ENCODE data around the gene CEP44.
A peak's percentile ranks its signal among the peaks of the same experiment; 100 is the strongest.
"Not testable (repeated sequence)": the region's sequence is repeated elsewhere in the genome, so short reads cannot be mapped to it uniquely, and the experiment has no call there.

CEP44 gene

DNA sequence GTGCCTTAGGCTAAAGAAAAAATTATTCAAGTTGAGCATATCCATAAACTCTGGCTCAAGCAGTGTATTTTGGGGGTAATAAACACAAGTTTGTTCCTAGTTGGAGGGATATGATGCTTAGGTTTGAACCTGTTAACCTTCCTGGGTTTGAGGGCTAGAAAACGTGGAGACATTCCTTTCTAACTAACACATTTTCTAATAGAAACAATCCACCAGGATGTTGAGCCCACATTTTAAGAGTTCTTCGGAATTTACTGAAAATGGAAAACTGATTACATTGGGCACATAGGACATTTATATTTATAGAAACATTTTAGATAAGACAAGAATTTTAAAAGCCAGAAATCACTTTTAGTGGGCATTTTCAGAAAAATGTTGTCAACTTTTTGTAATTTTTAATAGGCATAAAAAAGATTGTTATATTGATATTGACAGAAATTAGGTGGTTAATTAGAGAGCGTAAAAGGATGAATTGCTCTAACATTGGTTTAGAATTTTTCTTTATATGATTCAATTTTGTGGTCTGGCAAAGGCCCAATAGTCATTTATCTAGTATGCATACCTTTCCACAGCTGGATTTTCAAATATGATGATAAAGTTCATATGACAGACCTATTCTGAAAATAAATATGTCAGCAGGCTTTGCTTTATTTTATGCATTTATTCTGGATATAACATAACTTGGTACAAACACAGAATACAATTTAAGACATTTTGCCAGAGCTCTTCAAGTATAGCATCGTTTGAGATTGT lies 49.2 kb downstream of the CEP44 start:
- DNase-seq = no peak

DNA sequence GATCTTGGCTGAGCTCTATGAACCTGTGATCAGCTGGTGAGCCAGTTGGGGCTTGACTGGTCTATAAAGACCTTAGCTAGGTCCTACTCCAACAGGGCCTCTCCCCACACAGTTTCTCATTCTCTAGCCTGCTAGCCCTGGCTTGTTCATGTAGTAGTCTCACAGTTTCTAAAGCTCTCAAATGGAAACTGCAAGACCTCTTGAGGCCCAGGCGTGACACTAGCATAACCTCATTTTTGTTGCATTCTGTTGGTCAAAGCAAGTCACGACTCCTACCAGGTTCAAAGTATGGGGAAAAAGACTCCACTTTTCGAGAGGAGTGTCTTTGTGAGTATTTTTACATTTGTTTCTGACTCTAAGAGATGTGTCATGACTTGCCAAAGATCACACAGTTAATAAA lies 50.9 kb downstream of the CEP44 start:
- DNase-seq = no peak

DNA sequence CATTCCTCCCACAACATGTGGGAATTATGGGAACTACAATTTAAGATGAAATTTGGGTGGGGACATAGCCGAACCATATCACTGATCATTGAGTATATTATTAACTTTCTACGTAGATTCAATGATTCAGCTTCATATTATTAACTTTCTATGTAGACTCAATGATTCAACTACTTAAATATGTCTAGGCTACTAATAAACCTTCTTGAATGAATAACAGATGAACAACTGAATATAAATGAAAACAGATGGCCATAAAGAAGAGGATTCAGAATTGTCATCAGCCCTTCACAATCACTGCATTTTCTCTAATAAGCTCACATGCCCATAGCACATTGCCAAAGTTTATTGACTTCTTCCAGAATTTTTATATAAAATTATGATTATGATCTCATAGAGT lies 57.0 kb downstream of the CEP44 start:
- DNase-seq = no peak

DNA sequence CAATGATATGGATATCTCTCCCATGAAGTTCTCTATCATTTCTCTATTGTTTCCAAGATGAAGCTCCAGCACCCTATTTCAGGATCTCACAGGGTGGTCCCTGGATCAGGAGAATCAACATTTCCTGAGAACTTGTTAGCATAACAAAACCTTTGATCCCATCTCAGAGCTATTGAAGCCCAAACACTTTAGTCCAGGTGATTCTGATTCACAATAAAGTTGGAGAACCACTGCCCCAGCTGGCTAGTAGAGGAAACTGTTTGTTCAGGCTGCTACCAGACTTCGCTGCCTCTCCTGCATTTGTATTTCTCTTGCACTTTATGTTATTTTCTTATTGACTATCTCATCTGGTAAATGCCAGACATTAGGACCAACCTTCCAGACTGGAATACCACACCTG lies 65.4 kb downstream of the CEP44 start:
- no peak for DNase-seq

DNA sequence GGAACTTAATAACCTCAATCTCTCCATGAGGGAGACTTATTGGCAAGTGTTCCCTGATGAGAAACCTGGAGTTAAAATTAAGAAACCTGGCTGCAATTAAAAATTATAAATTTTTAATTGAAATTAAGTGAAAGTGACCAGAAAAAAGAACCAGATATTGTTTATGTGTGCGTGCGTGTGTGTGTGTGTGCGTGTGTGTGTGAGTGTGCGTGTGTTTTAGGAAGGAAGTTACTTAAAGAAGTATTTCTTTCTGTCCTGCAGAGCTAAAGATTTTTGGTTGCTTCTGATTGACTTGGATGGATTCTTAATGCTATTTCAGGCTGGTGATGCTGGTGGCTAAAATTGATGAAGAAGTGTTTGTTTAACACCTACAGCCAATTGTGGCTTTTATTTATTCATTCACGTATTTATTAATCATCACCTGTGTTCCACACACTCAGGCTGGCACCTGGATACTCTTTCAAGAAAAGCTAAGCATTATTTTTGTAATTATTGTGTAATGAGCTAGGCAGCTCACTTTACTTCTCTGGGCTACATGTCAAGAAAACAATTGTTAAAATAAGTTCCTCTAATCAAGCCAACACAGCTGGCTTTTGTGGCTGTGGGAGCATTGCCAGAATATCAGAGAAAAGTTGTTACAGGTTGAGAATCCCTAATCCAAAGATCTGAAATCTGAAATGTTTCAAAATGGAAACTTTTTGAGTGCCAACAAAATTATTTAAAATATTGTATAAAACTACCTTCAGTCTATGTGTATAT lies 68.5 kb downstream of the CEP44 start:
- no peak for DNase-seq

DNA sequence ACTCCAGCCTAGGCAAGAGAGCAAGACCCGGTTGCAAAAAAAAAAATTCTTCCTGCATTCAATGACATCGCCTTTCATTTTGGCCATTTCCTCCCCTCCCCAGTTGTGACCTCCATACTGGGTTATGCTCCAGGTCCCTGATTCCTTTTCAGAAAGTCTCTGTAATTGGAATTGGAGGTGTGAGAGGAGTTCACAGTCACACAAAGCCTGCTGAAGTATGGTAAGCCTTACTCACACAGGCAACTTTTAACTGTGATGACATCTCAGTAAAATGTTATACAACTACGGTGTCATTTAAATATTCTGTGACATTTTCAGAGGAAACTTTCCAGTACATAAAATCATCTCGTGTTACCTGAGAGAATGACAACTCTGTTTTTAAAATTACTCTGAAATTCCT lies 73.6 kb downstream of the CEP44 start:
- no peak for DNase-seq

DNA sequence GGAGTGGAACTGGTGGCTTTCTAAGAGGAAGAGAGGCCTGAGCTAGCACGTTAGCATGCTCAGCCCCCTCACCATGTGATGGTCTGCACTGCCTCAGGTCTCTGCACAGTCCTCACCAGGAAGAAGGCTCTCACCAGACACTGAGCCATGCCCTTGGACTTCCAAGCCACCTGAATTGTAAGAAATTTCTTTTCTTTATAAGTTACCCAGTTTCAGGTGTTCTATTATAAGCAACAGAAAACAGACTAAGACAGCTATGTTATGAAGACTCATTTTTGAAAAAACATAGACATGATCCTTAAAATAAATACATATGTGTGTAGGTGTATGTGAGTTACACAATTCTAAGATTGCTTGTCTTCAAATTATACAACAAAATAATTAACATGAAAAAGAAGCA lies 74.7 kb downstream of the CEP44 start:
- DNase-seq = no peak

DNA sequence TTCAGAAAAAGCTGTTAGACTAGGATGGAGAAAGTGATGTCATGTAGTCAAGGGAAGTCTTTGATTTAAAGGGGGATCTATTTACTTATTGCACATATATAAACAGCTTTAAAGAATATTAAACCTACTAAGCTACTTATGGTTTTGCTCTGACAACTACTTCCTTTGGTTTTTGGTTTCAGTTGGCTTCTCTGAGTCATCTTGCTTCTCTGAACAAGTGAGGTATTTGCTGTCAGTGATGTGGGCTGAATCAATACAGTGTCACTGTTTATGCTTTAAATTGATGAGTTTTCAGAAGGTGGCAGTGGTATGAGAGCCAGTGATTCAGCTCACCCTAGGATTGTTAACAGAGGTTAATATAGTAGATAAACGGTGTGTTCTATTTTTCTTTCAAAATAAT lies 75.1 kb downstream of the CEP44 start:
- DNase-seq = no peak

DNA sequence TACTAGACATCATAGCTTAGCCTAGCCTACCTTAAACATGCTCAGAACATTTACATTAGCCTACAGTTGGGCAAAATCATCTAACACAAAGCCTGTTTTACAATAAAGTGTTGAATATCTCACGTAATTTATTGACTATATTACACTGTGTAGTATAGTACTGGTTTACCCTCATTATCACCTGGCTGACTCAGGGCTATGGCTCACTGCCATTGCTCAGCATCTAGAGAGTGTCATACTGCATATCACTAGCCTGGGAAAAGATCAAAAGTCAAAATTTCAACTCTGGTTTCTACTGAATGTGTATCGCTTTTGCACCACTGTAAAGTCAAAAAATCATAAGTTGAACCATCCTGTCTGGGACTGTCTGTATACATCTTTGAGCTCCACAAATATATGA lies 78.6 kb downstream of the CEP44 start:
- DNase-seq = no peak

DNA sequence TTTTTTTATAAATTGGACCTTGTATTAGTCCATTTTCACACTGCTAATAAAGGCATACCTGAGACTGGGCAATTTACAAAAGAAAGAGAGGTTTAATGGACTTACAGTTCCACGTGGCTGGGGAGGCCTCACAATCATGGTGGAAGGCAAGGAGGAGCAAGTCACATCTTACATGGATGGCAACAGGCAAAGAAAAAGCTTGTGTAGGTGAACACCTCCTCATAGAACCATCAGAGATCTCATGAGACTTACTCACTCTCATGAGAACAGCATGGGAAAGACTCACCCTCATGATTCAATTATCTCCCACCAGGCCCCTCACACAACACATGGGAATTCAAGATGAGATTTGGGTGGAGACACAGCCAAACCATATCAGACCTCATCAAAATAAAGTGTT lies 80.1 kb downstream of the CEP44 start:
- not testable (repeated sequence) for DNase-seq

DNA sequence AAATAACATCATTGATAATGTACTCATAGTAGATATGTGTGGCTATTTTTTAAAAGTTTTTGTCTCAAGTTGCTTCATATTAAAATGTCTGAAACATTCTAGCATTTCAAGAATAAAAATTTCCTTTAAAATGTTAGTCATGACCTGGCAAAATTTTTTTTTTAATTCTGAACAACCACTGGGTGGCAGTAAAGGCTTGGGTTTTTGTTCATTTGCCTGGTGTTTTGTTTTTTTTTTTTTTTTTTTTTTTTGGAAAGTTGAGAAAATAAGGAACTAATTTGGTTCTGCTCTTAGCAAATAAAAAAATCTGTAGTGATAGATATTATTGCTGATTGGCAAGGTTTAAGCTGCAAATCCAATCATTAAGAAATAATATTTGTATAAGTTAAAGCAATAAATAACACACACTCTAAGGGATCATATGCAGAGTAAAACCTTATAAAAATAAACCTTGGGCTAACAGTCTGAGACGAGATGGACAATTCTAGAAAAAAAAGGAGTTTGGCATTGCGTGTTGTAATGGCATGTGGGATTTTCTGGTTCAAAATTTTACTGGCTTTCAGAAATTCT lies 81.4 kb downstream of the CEP44 start:
- peak; percentile 4 for DNase-seq

DNA sequence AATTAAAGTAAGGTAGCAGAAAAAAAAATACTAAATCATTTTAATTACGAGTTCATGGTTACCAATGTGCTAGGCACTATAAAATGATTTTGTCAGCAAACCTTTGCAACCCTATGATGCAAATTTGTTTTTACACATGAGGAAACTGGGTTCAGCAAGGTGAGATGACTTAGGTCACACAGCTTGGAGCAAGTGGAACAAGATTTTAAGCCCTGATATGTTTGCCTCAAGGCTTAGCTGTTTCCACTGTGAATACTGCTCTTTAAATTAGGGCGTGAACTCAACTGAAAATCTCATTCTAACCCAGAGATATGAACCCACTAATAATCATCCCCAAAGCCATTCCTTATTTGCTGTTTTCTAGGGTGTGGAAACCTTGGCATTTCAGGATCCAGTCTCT lies 86.3 kb downstream of the CEP44 start:
- no peak for DNase-seq

DNA sequence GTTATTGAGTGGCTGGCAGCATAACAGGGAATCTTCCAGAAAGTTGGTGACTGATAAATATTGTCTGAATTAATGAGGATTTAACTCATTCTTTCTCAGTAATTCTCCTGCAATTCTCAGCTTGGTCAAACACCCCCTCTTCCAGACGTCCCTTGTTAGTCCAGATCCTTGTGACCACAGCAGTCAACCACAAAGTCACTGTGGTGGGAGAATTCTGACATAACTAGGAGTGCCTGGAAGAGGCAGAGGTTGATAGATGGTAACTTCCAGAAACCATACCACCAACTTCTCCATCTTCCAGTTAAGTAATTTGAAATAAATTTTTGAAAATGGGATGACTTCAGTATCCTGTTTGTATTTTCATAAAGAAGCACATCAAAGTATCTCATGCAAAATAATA lies 90.1 kb downstream of the CEP44 start:
- DNase-seq = no peak

DNA sequence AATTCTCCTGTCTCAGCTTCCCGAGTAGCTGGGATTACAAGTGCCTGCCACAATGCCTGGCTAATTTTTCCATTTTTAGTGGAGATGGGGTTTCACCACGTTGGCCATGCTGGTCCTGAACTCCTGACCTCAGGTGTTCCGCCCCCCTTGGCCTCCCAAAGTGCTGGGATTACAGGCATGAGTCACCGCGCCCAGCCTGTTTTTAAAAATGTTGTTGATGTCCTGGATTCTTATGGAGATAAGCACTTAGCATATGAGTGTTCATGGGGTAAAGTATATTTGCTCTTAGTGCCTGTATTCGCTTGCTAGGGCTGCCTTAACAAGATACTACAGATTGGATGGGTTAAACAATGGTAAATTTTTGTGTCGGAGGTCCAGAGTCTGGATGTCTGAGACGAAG lies 91.7 kb downstream of the CEP44 start:
- DNase-seq = no peak

DNA sequence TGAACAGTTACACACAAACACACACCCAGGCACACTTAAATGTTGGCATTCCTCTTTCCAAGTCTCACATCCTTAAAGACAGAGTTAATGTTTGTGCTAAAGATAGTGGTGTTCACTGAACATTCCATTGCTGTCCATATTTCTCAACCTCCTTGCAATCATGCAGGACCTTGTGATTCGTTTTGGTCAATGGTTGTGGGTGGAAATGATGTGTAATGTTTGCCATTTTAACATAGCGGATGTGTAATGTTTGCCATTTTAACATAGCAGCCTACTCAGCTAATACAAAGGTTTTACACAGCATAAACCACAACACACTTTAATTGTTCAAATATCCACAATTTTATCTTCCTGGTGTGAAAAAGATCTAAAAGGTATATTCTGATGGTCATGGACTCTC lies 93.9 kb downstream of the CEP44 start:
- DNase-seq = no peak

DNA sequence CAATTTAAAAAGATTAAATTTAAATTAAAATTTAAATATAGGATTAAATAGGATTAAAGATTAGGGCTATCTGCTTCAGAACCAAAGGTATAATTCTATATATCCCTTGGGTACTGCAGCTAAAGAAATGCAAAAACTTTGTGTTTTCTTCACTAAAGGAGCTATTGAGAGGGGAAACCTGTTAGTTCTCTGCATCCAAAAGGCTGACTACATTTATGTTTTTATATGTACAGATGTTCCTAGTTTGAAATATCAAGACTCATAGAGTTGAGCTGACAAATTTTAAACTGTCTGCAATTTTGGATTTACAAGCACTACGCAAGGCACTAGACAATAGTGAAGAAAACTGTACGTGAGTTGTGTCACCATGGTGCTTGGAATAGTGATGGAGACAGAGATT lies 95.2 kb downstream of the CEP44 start:
- DNase-seq = no peak

DNA sequence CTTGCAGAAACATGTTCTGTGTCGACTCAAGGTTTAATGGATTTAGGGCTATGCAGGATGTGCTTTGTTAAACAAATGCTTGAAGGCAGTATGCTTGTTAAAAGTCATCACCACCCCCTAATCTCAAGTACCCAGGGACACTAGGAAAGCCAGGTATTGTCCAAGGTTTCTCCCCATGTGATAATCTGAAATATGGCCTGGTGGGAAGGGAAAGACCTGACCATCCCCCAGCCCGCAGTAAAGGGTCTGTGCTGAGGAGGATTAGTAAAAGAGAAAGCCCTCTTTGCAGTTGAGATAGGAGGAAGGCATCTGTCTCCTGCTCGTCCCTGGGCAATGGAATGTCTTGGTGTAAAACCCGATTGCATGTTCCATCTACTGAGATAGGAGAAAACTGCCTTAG lies 96.5 kb downstream of the CEP44 start:
- not testable (repeated sequence) for DNase-seq

DNA sequence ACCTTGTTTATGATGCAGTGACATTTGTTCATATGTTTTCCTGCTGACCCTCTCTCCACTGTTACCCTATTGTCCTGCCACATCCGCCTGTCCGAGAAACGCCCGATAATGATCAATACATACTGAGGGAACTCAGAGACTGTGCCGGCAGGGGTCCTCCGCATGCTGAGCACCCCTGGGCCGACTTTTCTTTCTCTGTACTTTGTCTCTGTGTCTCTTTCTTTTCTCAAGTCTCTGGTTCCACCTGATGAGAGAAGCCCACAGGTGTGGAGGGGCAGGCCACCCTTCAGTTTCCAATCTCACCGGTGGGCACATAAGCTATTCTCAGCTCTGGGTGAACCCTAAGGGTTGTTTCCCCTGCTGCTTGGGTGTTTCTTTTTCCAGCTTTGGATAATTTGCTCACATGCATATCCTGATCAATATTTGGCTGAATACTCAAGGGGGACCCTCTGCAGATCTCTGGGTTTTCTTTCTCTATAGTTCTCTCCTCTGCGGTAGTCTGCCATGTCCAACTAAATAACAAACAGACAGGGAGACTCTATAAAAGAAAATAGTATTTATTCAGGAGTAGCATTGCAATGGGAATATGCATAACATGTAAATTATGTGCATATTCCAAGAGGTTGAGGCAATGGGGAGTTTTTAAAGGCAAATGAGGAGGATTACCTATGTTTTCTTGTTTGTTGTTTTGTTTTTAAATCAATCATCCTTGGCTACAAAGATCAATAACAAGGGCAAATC lies 97.2 kb downstream of the CEP44 start:
- no peak for DNase-seq

DNA sequence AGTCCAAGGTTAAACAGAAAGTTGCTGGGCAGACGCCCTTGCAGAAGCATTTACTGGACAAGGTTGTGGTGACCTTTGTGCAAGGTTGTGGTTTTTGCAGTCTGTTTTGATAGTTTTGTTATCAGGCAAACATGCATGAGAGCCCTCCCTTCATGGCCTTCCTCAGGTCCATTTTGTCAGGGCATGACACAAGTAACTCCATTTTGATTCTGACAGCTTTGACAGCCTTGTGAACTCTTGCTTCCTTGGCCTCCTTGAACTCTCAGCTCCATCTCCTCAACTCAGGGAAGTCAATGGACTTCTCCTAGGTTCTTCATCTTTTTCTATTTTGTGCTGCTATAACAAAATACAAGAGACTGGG lies 97.7 kb downstream of the CEP44 start:
- no peak for DNase-seq

Measured in activated CD4-positive, alpha-beta T cell treated with anti-CD3 and anti-CD28 coated beads for 48 hours (primary cell).